ENCODE measurements around the gene NCOA6.

Gene NCOA6

DNA sequence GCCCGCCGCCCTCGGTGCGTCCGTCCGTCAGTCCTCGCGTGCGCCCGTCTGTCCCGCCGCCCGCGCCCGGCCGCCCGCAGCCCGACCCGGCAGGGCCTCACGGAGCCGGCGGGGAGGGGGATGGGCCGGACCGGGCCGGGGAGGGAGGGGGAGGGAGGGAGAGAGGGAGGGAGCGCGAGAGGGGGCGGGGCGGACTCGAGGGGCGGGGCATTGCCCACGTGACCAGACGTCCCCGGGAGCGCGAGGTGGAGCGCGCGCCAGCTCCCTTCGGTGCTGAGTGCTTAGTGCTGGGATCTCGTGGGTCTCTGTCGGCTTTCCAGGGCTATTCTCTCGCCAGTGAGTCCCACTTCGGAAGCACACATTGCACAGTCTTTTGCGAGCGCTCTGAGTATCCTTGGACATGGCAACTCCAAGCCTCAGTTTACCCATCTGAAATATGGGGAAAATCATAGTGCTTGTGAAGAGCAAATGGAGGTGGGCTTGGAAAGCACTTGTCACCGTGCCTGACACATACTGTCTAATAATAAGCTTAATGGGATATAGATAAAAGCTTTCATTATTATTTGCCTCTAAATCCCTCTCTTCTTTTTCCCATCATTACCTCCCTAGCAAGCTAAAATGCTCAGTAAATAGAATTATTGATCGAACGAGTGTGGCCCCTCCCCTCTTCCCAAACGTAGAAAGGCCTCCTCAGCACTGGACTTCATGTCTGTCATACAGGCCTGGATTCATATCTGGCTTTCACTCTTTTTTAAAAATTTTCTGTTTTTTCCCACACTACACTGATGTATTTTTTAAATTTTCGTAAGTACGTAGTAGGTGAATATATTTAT, at the start of gene NCOA6:
Gene NCOA6 (minus strand): TSS at position 122 of the 833 bp plus-strand sequence. CDS start 43,296 bp downstream, outside the sequence.
- DNase-seq = peak; percentile 91

DNA sequence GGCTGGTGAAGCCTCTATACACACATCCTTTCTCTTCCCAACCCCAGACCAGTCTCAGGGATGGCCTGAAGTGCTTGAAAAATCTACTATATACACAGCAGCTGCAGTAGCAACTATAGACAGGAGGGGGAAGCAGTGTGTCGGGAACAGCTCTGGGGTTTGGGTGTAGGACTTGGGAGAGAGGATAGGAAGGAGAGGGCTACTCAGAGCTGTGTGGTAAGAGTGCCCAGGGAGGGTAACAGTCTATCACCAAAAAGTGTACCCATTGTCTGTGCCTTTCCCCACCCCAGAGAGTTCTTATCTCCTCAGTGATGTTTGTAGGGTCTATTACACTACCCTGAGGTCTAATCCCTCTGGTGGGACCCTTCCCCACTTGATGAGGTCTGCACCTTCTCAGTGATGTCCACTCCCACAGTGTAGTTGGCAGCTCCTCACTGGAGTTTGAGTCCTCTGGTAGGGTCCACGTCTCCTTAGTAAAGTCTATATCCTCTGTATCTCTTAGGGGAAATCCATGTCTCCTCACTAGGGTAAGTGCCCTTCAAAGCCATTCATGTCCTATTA, 48.7 kb upstream of the NCOA6 start:
- peak; percentile 90 for DNase-seq

DNA sequence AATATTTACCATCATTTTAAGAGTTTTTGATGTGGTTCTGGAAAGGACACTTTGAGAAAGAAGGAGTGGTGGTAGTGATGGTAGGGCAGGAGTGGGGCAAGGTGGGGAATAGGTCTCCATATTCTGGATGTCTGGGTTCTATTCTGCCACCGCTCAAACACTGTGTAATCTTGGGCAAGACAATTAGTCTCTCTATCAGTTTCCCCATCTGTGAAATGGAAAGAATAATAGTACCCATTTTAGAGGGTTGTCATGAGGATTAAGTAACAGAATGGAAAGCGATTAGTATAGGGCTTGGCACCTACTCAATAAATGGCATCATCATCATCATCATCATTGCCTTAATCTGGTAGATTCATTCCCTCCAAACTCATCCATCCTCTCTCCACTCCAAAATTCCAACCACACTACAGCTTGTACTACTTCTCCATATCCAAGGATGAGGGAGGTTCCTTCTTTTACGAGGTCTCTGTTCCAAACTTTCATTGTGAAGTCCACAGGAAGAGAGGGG, 48.2 kb upstream of the NCOA6 start:
- DNase-seq = no peak

DNA sequence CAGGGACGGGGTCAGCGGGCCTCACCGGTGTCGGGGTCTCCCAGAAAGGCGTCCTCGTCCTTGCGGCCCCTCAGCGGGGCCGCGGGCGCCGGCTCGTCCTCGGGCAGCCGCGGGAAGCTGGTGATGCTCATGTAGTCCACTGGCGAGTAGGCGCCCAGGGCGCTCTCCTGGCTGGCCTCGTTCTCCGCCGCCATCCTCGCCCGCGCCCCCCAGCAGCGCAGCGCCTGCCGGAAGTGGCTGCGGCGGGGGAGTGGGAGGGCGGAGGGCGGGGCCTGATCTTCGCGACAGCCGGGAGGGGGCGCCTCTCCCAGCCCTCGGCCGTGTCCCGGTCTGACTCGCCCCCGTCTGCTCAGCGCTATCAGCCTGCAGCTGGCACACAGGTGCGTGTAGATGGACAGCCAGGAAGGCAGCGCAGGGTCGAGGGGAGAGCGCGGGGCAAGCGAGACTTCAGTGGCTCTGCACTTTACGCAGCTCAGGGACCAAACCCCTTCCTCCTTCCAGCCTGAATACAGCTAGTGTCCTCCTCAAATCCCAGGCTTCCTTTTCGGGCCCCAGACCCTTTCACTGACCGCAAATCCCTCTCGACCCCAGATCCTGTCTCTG, 47.3 kb upstream of the NCOA6 start, which contains the start of gene GGT7:
Gene GGT7 (minus strand): TSS at position 235 of the 603 bp plus-strand sequence. CDS start 41 bp downstream, at position 194.
- peak; percentile 91 for DNase-seq

DNA sequence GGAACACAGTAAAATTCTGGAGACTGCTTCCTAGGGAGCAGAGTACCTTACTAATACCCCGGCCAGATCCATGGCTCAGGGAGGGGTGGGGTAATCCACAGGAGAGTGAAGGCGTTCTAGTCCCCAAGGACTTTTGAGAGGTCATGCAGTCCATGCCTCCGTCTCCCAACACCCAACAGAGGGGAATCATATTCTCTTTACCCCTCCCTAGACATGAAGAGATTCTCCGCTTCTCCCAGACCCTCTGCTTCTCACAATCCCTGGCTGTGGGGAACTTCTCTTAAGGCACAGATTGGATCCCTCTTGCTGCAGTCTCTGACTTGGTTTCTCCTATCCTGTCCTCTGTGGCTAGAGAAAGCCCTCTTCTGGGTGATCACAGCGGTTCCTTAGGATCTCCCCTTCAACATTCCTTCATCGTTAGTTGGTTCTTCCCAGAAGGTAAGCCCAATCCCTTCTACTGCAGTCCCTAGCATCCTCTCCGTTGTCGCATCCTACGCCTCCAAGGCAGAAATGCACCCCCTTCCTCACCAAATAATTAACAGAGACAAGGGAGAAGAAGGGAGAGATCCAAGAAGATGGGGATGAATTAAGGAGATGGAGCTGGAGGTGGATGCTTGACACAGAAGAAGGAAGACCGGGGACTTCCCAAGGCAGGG, 46.6 kb upstream of the NCOA6 start:
- no peak for DNase-seq

DNA sequence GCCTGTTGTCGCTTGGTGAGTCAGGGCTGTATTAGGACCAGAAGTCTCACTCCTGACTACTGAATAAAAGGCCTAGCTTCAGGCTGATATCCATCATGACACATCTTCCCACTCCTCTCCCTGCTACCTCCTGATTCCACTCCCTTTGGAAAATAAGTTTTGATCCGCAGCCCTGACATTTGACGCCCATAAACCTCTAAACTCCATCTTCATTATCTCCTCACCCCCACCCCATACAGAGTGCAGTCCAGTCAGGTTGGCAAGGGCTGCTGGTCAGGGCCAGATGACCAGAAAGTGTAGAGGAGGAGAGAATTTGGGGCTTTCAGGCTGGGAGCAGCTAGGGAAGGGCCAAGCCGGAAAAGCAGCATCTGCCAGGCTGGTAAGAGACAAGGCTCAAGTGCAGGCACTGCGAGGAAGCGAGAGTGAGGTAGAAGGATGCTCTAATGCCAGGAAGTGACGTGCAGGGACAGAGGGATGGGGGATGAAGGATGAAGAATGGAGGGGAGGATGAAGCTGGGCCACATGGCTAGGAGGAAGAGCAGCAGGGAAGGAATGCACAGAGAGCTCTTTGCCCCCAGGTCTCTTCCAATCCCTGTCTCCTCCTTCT, 46.0 kb upstream of the NCOA6 start:
- no peak for DNase-seq

DNA sequence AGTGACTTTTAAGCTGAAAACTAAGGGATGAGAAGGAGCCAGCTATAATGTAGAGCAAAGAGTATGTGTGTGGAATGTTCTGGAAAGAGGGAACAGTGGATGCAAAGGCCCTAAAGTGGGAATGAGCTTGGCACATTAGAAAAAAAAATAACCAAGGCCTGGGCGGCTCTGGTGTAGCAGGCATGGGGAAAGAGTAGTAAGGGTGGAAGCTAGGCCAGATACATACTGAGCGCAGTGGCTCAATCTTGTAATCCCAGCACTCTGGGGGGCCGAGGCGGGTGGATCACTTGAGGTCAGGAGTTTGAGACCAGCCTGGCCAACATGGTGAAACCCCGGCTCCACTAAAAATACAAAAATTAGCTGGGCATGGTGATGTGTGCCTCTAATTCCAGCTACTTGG, 38.8 kb upstream of the NCOA6 start:
- DNase-seq = no peak

DNA sequence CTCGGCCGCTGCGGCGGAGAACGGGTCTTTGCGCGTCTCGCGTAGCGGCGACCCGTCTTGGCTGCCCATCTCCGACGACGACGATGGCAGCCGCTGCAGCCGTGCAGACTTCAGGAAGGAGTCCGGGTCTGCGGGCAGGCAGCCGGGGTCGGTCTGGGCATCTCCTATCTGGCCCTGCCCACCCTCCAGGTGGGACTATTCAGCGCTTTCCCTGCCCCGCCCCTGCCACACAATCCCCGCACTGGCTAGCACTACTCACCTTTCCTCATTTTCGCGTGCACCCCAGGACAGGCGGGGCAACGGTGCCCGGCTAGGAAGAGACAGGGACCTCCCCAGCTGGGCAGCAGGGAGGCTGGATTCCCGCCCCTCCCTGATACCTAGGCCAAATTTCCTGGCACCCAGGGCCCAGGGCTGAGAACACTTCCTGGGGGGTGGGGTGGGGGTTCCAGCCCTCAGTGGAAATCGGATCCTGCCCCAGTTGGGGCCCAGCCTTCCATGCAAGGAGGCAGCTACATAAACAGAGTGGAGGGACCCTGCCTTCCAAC, 38.0 kb upstream of the NCOA6 start:
- DNase-seq = no peak

DNA sequence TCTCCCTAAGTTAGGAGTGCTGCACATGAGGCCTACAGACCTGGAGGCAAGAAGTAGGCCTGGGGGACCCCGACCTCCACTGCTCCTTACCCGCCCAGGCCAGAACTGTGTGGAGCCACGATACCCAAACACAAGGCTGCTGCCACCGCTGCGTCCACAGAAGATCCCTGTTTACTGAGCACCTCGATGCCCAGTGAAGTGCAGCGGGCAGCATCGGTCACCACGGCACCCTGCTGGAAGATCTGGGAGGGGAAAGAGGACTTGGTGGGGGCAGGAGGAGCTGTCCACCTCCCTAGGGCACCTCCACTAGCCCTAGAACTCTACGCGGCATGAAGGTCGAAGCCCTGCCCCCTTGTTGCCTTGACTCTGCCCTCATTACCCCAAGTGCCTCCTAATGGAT, 37.3 kb upstream of the NCOA6 start:
- DNase-seq = no peak

DNA sequence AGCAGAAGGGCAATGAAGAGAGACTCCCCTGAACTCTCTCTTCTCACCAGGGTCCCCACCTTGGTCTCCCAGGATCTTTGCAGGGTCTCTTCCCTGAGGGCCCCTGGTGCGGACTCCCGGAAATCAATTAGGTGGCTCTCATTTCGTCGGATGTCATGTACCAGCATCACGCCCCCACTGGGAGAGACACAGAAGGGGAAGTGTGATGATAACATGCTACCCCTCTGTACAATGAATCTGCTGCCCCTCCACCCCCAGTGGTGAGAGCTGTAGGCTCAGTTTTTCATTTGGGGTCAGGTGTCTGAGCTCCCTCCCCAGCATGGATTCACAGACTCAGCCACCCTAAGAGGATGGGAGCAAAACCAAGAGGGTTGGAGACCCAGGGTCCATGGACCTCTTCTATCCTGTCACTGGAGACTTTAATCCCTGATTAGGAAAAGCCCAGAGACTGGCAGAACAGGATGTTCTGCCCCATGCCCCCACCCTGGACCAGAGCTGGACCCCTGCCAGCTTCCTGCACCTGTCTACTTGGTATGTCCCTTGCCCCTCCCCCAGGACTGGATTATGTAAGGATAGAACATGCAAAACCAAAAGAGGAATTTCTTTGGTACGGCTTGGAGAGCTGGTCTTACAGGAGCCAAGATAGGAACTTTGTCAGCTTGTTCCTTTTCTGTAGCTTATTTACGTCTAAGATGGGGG, 36.1 kb upstream of the NCOA6 start:
- DNase-seq = peak; percentile 15

DNA sequence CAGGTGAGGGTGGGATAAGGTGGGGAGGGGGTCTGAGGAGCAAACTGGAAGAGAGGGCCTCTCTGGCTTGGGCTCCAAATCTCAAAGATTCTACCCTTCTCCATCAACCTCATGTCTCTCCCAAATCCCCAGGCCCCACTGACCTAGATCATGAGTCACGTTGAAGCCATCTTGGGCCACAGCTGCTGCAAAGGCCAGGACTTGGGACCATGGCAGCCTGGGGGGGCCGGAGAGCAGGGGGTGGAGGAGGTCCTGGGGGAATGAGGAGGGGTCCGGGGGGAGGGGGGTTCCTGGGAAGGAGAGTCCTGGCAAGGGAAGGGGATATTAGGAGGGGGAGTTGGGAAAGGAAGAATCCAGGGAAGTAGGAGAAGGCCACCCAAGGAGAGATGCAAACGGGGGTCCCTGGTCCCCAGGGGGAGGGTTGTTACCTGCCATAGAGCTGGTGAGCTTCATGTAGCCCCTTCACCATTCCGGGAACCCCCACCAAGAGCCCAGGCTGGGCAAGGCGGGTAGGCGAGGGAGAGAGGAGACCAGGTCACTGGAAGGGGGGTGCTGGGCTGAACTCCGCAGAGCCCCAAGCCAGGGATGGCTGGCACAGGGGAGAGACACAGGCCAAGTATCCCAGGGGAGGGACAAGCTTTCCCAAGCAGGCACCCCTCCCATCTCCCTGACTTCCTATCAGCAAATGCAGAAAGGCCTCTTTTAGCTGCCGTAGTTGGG, 34.5 kb upstream of the NCOA6 start:
- no peak for DNase-seq

DNA sequence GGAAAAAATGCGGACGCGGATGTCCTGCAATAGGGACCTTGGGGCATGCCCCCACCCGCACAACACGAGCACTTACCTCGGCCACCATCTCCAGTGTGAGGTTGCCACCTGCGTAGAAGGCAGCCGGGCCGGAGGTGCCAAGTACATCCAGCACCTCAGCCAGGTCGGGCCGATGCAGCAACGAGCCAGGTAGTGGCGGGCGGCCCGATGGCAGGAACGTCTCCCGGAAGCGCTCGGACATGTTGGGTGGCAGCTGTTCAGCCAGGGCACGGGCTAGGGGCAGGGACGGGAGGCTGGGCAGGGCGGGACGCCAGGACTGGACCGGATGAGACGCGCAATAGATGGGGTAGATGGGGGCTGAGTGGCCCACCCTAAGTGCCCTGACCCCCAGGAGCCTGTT, 33.9 kb upstream of the NCOA6 start:
- DNase-seq = no peak

DNA sequence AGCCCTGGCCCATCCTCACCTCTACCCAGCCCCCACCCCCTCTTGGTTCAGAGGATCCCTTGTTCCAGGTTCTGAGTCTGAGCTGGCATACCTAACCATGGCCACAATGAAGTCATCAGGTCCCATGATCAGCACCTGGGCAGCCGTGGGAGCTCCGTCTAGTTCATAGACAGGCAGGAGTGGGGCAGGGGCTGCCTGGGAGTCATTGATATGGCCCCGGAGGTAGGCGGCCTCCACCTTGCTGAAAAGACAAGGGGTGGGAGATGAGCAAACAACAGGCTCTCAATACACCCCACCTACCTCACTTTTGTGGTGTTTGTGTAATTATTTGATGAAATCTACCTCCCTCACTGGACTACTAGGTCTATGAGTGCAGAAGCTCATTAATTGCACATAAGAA, 26.8 kb upstream of the NCOA6 start:
- no peak for DNase-seq

DNA sequence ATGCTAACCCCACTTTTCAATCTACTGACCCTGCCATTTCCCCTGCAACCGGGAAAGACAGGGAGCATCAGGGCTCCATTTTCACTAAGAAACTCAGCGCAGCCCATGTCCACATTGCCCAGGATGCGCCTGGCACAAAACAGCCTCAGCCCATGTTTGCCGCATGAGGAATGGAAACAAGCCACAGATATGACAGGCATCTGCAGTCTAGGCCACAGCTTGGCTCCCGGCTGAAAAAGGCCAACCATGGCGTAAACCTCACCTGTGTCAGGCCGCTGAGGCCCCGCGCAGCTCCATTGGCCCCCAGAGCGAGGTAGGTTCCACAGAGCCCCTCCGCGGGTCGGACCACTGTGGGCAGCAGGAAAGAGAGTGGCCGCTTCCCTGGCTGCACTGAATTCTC, 25.5 kb upstream of the NCOA6 start:
- no peak for DNase-seq

DNA sequence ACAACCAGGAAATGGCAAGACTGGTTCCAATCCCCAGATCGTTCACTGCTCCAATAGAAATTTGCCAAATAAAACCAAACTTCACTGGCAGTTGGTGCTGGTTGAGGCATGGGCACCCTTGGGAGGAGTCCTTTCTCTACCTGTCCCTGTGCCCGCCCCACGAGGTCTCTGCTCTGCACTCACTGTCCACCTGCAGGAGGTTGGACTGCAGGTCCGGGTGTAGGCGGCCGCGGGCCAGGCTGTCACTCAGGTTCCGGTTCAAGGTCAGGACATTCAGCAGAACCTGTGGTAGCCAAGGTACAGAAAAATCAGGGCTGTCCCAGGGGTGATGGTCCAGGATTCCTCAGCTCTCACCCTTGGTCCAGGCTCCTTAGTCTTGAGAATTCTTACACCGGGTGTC, 24.3 kb upstream of the NCOA6 start:
- no peak for DNase-seq

DNA sequence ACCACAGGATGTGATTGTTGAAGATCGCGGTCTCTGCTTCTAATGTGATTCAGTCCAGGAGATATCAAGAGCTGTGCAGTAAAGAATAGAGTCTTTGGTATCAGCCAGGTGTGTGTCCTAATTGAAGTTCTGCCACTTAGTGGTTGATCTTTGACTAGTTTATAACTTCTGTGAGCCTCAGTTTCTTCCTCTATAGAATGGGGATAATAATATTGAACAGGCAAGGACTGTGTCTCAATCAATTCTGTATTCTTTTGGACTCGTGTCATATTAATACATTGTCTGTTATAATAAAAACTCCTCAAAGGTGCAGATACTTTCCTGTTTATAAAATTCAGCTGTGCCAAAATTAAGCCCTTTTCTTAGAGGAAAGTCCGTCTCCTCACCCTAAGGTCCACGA, 23.1 kb upstream of the NCOA6 start:
- DNase-seq = no peak

DNA sequence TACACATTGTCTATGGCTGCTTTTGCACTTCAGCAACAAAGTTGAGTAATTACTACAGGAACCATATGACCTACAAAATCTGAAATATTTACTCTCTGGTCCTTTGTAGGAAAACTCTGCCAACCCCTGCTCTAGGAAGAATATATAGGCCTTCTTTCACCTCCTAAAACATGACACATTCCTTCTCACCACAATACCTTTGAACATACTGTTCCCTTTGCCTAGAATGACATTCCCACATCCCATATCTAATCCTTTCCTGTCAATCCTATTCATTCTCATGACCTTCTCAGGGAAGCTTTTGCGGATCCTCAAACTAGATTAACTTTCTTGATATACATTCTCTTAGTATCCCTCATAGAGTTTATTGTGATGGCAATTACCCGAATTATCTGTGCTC, 18.0 kb upstream of the NCOA6 start:
- no peak for DNase-seq

DNA sequence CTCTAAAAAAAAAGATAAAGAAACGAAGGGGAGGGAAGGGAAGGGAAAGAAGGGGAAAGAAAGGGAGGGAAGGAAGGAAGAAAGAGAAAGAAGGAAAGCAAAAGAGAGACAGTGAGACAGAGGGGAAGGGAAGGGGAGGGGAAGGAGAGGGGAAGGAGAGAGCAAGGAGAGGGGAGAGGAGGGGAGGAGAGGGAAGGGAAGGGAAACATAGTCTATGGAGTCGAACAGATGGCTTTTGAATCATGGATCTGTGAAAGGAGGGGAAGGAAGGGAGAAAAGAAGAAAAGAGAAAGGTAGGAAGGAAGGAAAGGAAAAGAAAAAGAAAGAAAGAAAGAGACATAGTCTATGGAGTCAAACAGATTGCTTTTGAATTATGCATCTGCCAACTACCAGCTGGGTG, 16.7 kb upstream of the NCOA6 start:
- no peak for DNase-seq

DNA sequence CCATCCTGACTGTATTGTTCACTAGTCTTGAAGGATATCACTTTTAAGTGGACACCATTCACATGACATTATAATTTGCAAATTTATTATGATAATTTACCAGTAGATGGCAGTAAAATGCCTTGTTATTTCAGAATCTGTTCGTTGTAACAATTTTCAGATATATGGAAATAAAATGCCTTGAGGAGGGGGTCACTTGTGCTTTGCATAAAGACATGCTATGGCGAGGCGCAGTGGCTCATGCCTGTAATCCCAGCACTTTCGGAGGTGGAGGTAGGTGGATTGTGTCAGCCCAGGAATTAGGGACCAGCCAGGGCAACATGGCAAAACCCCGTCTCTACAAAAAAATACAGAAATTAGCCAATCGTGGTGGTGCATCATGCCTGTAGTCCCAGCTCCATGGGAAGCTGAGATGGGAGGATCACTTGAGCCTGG, 9.0 kb upstream of the NCOA6 start:
- peak; percentile 50 for DNase-seq

DNA sequence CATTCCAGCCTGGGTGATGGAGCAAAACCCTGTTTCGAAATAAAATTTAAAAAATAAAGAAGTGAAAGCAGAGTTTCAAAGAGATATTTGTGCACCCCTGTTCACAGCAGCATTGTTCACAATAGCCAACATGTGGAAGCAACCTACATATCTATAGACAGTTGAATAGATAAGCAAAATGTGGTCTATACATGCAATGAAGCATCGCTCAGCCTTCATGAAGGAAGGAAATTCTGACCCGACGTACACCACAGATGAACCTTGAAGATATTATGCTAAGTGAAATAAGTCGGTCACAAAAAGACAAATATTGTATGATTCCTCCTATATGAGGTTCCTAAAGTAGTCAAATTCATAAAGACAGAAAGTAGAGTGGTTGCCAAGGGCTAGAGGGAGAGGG, 6.5 kb upstream of the NCOA6 start:
- no peak for DNase-seq

DNA sequence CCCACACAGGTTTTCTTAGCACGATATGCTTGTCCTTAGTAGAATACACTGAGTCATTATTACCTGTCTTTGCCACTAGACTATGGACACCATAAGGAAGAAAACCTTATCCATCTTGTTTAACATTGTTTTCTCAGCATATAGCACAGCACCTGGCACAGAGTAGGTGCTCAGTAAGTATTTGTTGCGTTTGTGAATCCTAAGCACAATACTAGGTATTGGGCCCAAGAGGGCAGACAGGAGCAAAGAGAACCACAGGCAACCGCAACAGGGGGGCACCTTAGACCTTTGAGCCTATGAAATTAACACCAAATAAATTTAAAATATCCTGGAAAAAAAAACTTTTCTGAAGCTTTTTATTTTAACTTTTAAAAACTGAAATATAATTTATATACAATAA, 3.7 kb upstream of the NCOA6 start:
- DNase-seq = no peak
